IMR-90 (cell line): ENCODE results near the gene NOS1AP. TPM values are rescaled to one million over a fixed set of nuclear protein-coding genes. Genes with fewer than 3 reads are reported as not detected.

ENCODE experiments used
- ATAC-seq: fragments of 200-7000 bp; cut with Tn5 transposase; 2 replicates; pipeline ENCODE4 v1.9.1; 2020; ENCODE audit warnings: low read depth, mild to moderate bottlenecking, moderate library complexity
- BruUV-seq: library from RNA; stranded (reverse); fragments of 400-500 nt; replicated peaks from 2 replicates; lab custom pipeline; 2021; lab: Mats Ljungman, UMichigan
- CTCF ChIA-PET: fragments of 300-600 bp; formaldehyde crosslinking; extraction: SDS; loops from one replicate; lab custom pipeline; 2021; ENCODE audit warnings: antibody characterized with exemption; lab: Yijun Ruan, JAX
- POLR2A ChIA-PET: fragments of 300-600 bp; sonication (Branson Sonifier 250); formaldehyde crosslinking; loops from one replicate; lab custom pipeline; 2022; ENCODE audit warnings: antibody characterized with exemption; ENCODE audit not compliant: unreplicated experiment; lab: Charles Lee
- DNase-seq: peaks from one replicate; pipeline ENCODE4 v3.0.0; 2013
- H2AFZ ChIP-seq: replicated peaks from 2 replicates; pipeline ENCODE3; 2013; ENCODE audit warnings: low read length, mild to moderate bottlenecking; ENCODE audit not compliant: poor library complexity
- H2AK5ac ChIP-seq: 2 replicates; pipeline ENCODE4 v1.6.1; 2013; ENCODE audit warnings: low read depth, low read length, inconsistent platforms
- H2AK9ac ChIP-seq: replicated peaks from 2 replicates; pipeline ENCODE3; 2013; ENCODE audit warnings: mild to moderate bottlenecking, low read depth, low read length, moderate library complexity; ENCODE audit not compliant: poor library complexity
- H2BK120ac ChIP-seq: 2 replicates; pipeline ENCODE4 v1.6.1; 2013; ENCODE audit warnings: low read depth, low read length, inconsistent platforms
- H2BK15ac ChIP-seq: 3 replicates; pipeline ENCODE4 v1.6.1; 2013; ENCODE audit warnings: low read depth, low read length, inconsistent platforms
- H2BK20ac ChIP-seq: 2 replicates; pipeline ENCODE4 v1.6.1; 2013; ENCODE audit warnings: low read depth, mild to moderate bottlenecking, inconsistent platforms, low read length, moderate library complexity
- H2BK5ac ChIP-seq: 2 replicates; pipeline ENCODE4 v1.6.1; 2013; ENCODE audit warnings: mild to moderate bottlenecking, low read depth, low read length, inconsistent platforms; ENCODE audit not compliant: poor library complexity, severe bottlenecking
- H3K14ac ChIP-seq: replicated peaks from 2 replicates; pipeline ENCODE4 v1.6.1; 2013; ENCODE audit warnings: low read depth, low read length, inconsistent platforms
- H3K18ac ChIP-seq: 2 replicates; pipeline ENCODE4 v1.6.1; 2013; ENCODE audit warnings: low read depth, low read length, control low read depth
- H3K23ac ChIP-seq: 2 replicates; pipeline ENCODE4 v1.6.1; 2013; ENCODE audit warnings: low read depth, low read length, inconsistent platforms
- H3K27ac ChIP-seq: 2 replicates; pipeline ENCODE4 v1.5.1; 2013; ENCODE audit warnings: mild to moderate bottlenecking, control low read depth, low read length; ENCODE audit not compliant: insufficient read depth
- H3K27me3 ChIP-seq: 2 replicates; pipeline ENCODE4 v1.6.1; 2013; ENCODE audit warnings: low read length; ENCODE audit not compliant: control insufficient read depth, insufficient read depth
- H3K36me3 ChIP-seq: 2 replicates; pipeline ENCODE4 v1.6.1; 2013; ENCODE audit warnings: low read length, mixed read lengths; ENCODE audit not compliant: control insufficient read depth, insufficient read depth
- H3K4ac ChIP-seq: 2 replicates; pipeline ENCODE4 v1.6.1; 2013; ENCODE audit warnings: low read depth, low read length, inconsistent platforms
- H3K4me1 ChIP-seq: 2 replicates; pipeline ENCODE4 v1.6.1; 2013; ENCODE audit warnings: low read length, mixed read lengths; ENCODE audit not compliant: control insufficient read depth, insufficient read depth
- H3K4me2 ChIP-seq: 2 replicates; pipeline ENCODE4 v1.6.1; 2013; ENCODE audit warnings: low read depth, mild to moderate bottlenecking, control low read depth, low read length, moderate library complexity
- H3K4me3 ChIP-seq: 2 replicates; pipeline ENCODE4 v1.5.1; 2013; ENCODE audit warnings: low read depth, mild to moderate bottlenecking, control low read depth, low read length, moderate library complexity; ENCODE audit not compliant: insufficient read depth
- H3K56ac ChIP-seq: 2 replicates; pipeline ENCODE4 v1.6.1; 2013; ENCODE audit warnings: low read length, inconsistent platforms; ENCODE audit not compliant: insufficient read depth; ENCODE audit errors: extremely low read depth
- H3K79me1 ChIP-seq, 2 experiments: 2 replicates each; pipeline ENCODE4 v1.6.1; 2013; ENCODE audit warnings: low read length in 2 of 2, inconsistent platforms in 1 of 2, low read depth in 1 of 2
- H3K9ac ChIP-seq: 2 replicates; pipeline ENCODE4 v1.6.1; 2013; ENCODE audit warnings: low read depth, low read length, control low read depth
- H3K9me1 ChIP-seq: 2 replicates; pipeline ENCODE4 v1.6.1; 2013; ENCODE audit warnings: low read length, inconsistent platforms; ENCODE audit not compliant: insufficient read depth
- H3K9me3 ChIP-seq: 2 replicates; pipeline ENCODE4 v1.6.1; 2013; ENCODE audit warnings: low read length; ENCODE audit not compliant: control insufficient read depth, insufficient read depth
- H4K20me1 ChIP-seq: 2 replicates; pipeline ENCODE4 v1.6.1; 2013; ENCODE audit warnings: low read length, inconsistent platforms; ENCODE audit not compliant: insufficient read depth
- H4K5ac ChIP-seq: 2 replicates; pipeline ENCODE4 v1.6.1; 2013; ENCODE audit warnings: mild to moderate bottlenecking, low read depth, low read length, control low read depth
- H4K8ac ChIP-seq, 2 experiments: 2 replicates each; pipeline ENCODE4 v1.6.1; 2013; ENCODE audit warnings: low read depth in 2 of 2, low read length in 2 of 2, control low read depth in 1 of 2, inconsistent platforms in 1 of 2
- H4K91ac ChIP-seq: 2 replicates; pipeline ENCODE4 v1.6.1; 2013; ENCODE audit warnings: low read depth, low read length, inconsistent platforms; ENCODE audit not compliant: insufficient read depth
- BHLHE40 ChIP-seq: fragments of 150-350 bp; IDR thresholded peaks from 2 replicates; pipeline ENCODE4 v1.6.1; 2016; ENCODE audit warnings: mild to moderate bottlenecking, low read depth, low read length
- CEBPB ChIP-seq: IDR thresholded peaks from 2 replicates; pipeline ENCODE4 v1.6.1; 2012; ENCODE audit warnings: low read depth, low read length, improper control_type of control experiment
- CHD1 ChIP-seq: IDR thresholded peaks from 2 replicates; pipeline ENCODE4 v1.6.1; 2012; ENCODE audit warnings: low read depth, low read length, improper control_type of control experiment
- FOS ChIP-seq: fragments of 150-350 bp; IDR thresholded peaks from 2 replicates; pipeline ENCODE4 v1.6.1; 2016; ENCODE audit warnings: low read depth, low read length
- MAFK ChIP-seq: IDR thresholded peaks from 2 replicates; pipeline ENCODE4 v1.6.1; 2012; ENCODE audit warnings: low read depth, low read length, improper control_type of control experiment
- MAZ ChIP-seq: IDR thresholded peaks from 2 replicates; pipeline ENCODE4 v1.6.1; 2012; ENCODE audit warnings: low read depth, mild to moderate bottlenecking, low read length, improper control_type of control experiment, moderate library complexity, borderline replicate concordance
- MXI1 ChIP-seq: IDR thresholded peaks from 2 replicates; pipeline ENCODE4 v1.6.1; 2012; ENCODE audit warnings: low read depth, mild to moderate bottlenecking, low read length, moderate library complexity, borderline replicate concordance
- POLR2A ChIP-seq: IDR thresholded peaks from 2 replicates; pipeline ENCODE4 v1.6.1; 2012; ENCODE audit warnings: mild to moderate bottlenecking, low read depth, low read length
- RAD21 ChIP-seq: IDR thresholded peaks from 2 replicates; pipeline ENCODE4 v1.6.1; 2012; ENCODE audit warnings: low read length, improper control_type of control experiment
- RCOR1 ChIP-seq: IDR thresholded peaks from 2 replicates; pipeline ENCODE4 v1.6.1; 2012; ENCODE audit warnings: mild to moderate bottlenecking, low read length, improper control_type of control experiment; ENCODE audit not compliant: insufficient replicate concordance
- RFX5 ChIP-seq: IDR thresholded peaks from 2 replicates; pipeline ENCODE4 v1.8.0; 2012; ENCODE audit warnings: low read depth, mild to moderate bottlenecking, low read length, moderate library complexity
- SMC3 ChIP-seq: fragments of 150-350 bp; IDR thresholded peaks from 2 replicates; pipeline ENCODE4 v1.6.1; 2016; ENCODE audit warnings: low read depth, mild to moderate bottlenecking, antibody characterized with exemption, low read length, moderate library complexity
- WGBS, 2 experiments: methylation state at CpG; one replicate each; pipeline versions ENCODE4 v1.1.5 to v1.1.7; 2013; ENCODE audit warnings: missing lambda C conversion rate in 2 of 2; ENCODE audit not compliant: insufficient read length in 1 of 2; ENCODE audit errors: extremely low coverage in 2 of 2; 5-methylcytosine and 5-hydroxymethylcytosine counted together
- dilution Hi-C: fragments of 300-500 bp; cut with HindIII; formaldehyde crosslinking; loops from one replicate; pipeline ENCODE4 v1.14.3; 2018; ENCODE audit warnings: low sequenced_read_pairs; ENCODE audit not compliant: unreplicated experiment
- in situ Hi-C: fragments of 300-500 bp; cut with MboI; formaldehyde crosslinking; loops from 3 replicates; pipeline ENCODE4 v1.14.3; 2019; ENCODE audit warnings: low sequenced_read_pairs, inconsistent platforms, mixed read lengths
- intact Hi-C: fragments of 100-400 bp; cut with micrococcal nuclease; formaldehyde crosslinking; loops from 2 replicates; pipeline ENCODE4 v1.10.0; 2022
- polyA plus RNA-seq, 3 experiments: library from polyadenylated mRNA; depleted of rRNA; stranded (reverse); fragments of >200 nt; gene quantifications; 2 replicates each; pipeline ENCODE4 v1.2.3, GENCODE V29; 2012; ENCODE audit warnings: low replicate concordance in 1 of 3
- total RNA-seq: library from RNA; depleted of rRNA; stranded (reverse); fragments of >200 nt; gene quantifications from 2 replicates; pipeline ENCODE4 v1.2.3, GENCODE V29; 2012
- TF ChIP-seq, protein P1 (sequence below): fragments of 150-350 bp; IDR thresholded peaks from 2 replicates; pipeline ENCODE4 v1.6.1; 2016; ENCODE audit warnings: low read depth, mild to moderate bottlenecking, low read length, moderate library complexity, borderline replicate concordance
- TF ChIP-seq, protein P2 (sequence below): fragments of 150-350 bp; IDR thresholded peaks from 2 replicates; pipeline ENCODE4 v1.6.1; 2017; ENCODE audit warnings: mild to moderate bottlenecking, antibody characterized with exemption, low read length, low read depth
- TF ChIP-seq, protein P3 (sequence below): conservative IDR thresholded peaks from 2 replicates; pipeline ENCODE4 v1.5.1; 2012; ENCODE audit warnings: mild to moderate bottlenecking, low read depth, low read length, improper control_type of control experiment

Gene NOS1AP
- total and polyA plus RNA-seq, 2 of the 4 experiments (the other 2 are of a cell fraction) = 0.18 to 0.19 TPM

- WGBS, 2 experiments = 60% methylated on average over 1 of the region's 4 CpGs; no CpG with 5 or more reads in 1 of the 2 experiments
Observed at GRCh38 chr1:162310337-162310736, 240.8 kb downstream of the NOS1AP start.

More at GRCh38 chr1:162310337-162310736, 240.8 kb downstream of the NOS1AP start:
- Histone ChIP-seq H3K18ac (no peak overlapping the region), H2AK9ac (no peak overlapping the region), H2AFZ (no peak overlapping the region), H3K4me1 (no peaks in the 10 kb centered on the region), H3K14ac (no peak overlapping the region), H3K23ac (no peak overlapping the region), H3K79me1 (no peaks in the 10 kb centered on the region), H3K9ac (no peak overlapping the region), H4K5ac (no peak overlapping the region), H3K4me2 (no peak overlapping the region), H4K8ac (no peak overlapping the region), H3K27me3 (no peaks in the 10 kb centered on the region; the same call in 1 of the 2 replicates), H2BK120ac (no peak overlapping the region), H2BK15ac (no peak overlapping the region), H4K91ac (no peak overlapping the region), H2BK20ac (no peak overlapping the region), H2BK5ac (no peak overlapping the region), H3K27ac (no peak overlapping the region), H3K4me3 (no peak overlapping the region), H3K4ac (no peak overlapping the region), H3K36me3 (no peaks in the 10 kb centered on the region), H3K9me3 (no peaks in the 10 kb centered on the region), H4K20me1 (no peaks in the 10 kb centered on the region), H3K56ac (no peak overlapping the region), H3K9me1 (no peaks in the 10 kb centered on the region), H2AK5ac (no peak overlapping the region)
- CTCF ChIA-PET = no interaction called here
- no TSS peak for BruUV-seq
- in situ Hi-C loops = no loop called here
- ATAC-seq (no peak), DNase-seq (peak; percentile 33)
- POLR2A ChIA-PET = no interaction called here
- dilution Hi-C loops = no loop called here
- intact Hi-C loops = no loop called here
- TF ChIP-seq BHLHE40 = no peak
- TF ChIP-seq CEBPB = no peak
- no peak for TF ChIP-seq FOS
- TF ChIP-seq MAFK = no peak
- TF ChIP-seq, protein P1, sequence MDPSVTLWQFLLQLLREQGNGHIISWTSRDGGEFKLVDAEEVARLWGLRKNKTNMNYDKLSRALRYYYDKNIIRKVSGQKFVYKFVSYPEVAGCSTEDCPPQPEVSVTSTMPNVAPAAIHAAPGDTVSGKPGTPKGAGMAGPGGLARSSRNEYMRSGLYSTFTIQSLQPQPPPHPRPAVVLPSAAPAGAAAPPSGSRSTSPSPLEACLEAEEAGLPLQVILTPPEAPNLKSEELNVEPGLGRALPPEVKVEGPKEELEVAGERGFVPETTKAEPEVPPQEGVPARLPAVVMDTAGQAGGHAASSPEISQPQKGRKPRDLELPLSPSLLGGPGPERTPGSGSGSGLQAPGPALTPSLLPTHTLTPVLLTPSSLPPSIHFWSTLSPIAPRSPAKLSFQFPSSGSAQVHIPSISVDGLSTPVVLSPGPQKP = no peak
- TF ChIP-seq RCOR1 = no peak
- no peak for TF ChIP-seq RFX5
- no peak for TF ChIP-seq RAD21
- TF ChIP-seq, protein P2, sequence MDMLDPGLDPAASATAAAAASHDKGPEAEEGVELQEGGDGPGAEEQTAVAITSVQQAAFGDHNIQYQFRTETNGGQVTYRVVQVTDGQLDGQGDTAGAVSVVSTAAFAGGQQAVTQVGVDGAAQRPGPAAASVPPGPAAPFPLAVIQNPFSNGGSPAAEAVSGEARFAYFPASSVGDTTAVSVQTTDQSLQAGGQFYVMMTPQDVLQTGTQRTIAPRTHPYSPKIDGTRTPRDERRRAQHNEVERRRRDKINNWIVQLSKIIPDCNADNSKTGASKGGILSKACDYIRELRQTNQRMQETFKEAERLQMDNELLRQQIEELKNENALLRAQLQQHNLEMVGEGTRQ = no peak
- TF ChIP-seq, protein P3, sequence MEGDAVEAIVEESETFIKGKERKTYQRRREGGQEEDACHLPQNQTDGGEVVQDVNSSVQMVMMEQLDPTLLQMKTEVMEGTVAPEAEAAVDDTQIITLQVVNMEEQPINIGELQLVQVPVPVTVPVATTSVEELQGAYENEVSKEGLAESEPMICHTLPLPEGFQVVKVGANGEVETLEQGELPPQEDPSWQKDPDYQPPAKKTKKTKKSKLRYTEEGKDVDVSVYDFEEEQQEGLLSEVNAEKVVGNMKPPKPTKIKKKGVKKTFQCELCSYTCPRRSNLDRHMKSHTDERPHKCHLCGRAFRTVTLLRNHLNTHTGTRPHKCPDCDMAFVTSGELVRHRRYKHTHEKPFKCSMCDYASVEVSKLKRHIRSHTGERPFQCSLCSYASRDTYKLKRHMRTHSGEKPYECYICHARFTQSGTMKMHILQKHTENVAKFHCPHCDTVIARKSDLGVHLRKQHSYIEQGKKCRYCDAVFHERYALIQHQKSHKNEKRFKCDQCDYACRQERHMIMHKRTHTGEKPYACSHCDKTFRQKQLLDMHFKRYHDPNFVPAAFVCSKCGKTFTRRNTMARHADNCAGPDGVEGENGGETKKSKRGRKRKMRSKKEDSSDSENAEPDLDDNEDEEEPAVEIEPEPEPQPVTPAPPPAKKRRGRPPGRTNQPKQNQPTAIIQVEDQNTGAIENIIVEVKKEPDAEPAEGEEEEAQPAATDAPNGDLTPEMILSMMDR = no peak
- TF ChIP-seq POLR2A = no peak
- no peak for TF ChIP-seq MAZ
- no peak for TF ChIP-seq CHD1
- TF ChIP-seq SMC3 = no peak
- TF ChIP-seq MXI1 = no peak
